K562 (cell line): Measurements from ENCODE around the gene SLC20A1. TPM values are rescaled to one million over a fixed set of nuclear protein-coding genes. Genes with fewer than 3 reads are reported as not detected.

ENCODE experiments used
- C11orf30 ChIP-seq: fragments of 450-650 bp; IDR thresholded peaks from 2 replicates; pipeline ENCODE4 v1.6.1; 2016; ENCODE audit warnings: low read depth, mild to moderate bottlenecking
- CEBPZ ChIP-seq: fragments of 150-350 bp; IDR thresholded peaks from 2 replicates; pipeline ENCODE4 v1.6.1; 2014; ENCODE audit warnings: low read depth, mild to moderate bottlenecking, low read length, borderline replicate concordance
- E2F4 ChIP-seq: sonication (generic); formaldehyde crosslinking; IDR thresholded peaks from 2 replicates; pipeline ENCODE4 v1.8.0; 2022; ENCODE audit warnings: mild to moderate bottlenecking, low read depth, missing genetic modification reagents
- ELF2 ChIP-seq: fragments of 250-450 bp; sonication (Bioruptor Pico); IDR thresholded peaks from 2 replicates; pipeline ENCODE4 v1.5.0; 2021; ENCODE audit warnings: mild to moderate bottlenecking
- FOXJ3 ChIP-seq: sonication (generic); formaldehyde crosslinking; IDR thresholded peaks from 2 replicates; pipeline ENCODE4 v1.4.0; 2020; ENCODE audit warnings: mild to moderate bottlenecking, missing genetic modification reagents
- FOXP1 ChIP-seq: sonication (generic); formaldehyde crosslinking; IDR thresholded peaks from 2 replicates; pipeline ENCODE4 v1.8.0; 2022; ENCODE audit warnings: mild to moderate bottlenecking, missing genetic modification reagents
- HCFC1 ChIP-seq: IDR thresholded peaks from 2 replicates; pipeline ENCODE4 v1.6.1; 2012; ENCODE audit warnings: low read depth, low read length, improper control_type of control experiment
- HDAC2 ChIP-seq: fragments of 450-650 bp; IDR thresholded peaks from 2 replicates; pipeline ENCODE4 v1.6.1; 2016; ENCODE audit warnings: mild to moderate bottlenecking
- IRF1 ChIP-seq: sonication (generic); formaldehyde crosslinking; IDR thresholded peaks from 2 replicates; pipeline ENCODE4 v1.8.0; 2022; ENCODE audit warnings: missing genetic modification reagents, mild to moderate bottlenecking, borderline replicate concordance
- KAT8 ChIP-seq: fragments of 450-650 bp; IDR thresholded peaks from 2 replicates; pipeline ENCODE4 v1.6.1; 2016; ENCODE audit warnings: low read depth, mild to moderate bottlenecking
- KLF1 ChIP-seq: fragments of 450-650 bp; IDR thresholded peaks from 2 replicates; pipeline ENCODE4 v1.6.1; 2016; ENCODE audit warnings: missing genetic modification characterization, missing compliant biosample characterization
- L3MBTL2 ChIP-seq: fragments of 450-650 bp; IDR thresholded peaks from 2 replicates; pipeline ENCODE4 v1.6.1; 2016; ENCODE audit warnings: mild to moderate bottlenecking, moderate library complexity
- MAX ChIP-seq: sonication (generic); formaldehyde crosslinking; IDR thresholded peaks from 2 replicates; pipeline ENCODE4 v1.9.0; 2022; ENCODE audit warnings: mild to moderate bottlenecking, missing genetic modification reagents
- PPARD ChIP-seq: fragments of 250-450 bp; sonication (Bioruptor Pico); IDR thresholded peaks from 2 replicates; pipeline ENCODE4 v1.8.0; 2022; ENCODE audit warnings: inconsistent platforms, mild to moderate bottlenecking, moderate library complexity
- PTTG1 ChIP-seq: fragments of 450-650 bp; IDR thresholded peaks from 2 replicates; pipeline ENCODE4 v1.6.1; 2016; ENCODE audit warnings: low read depth, mild to moderate bottlenecking, missing genetic modification characterization, missing compliant biosample characterization
- RNF2 ChIP-seq: sonication (generic); IDR thresholded peaks from 2 replicates; pipeline ENCODE4 v1.6.1; 2016
- SMC3 ChIP-seq: conservative IDR thresholded peaks from 2 replicates; pipeline ENCODE4 v1.6.1; 2011; ENCODE audit warnings: low read depth, low read length, improper control_type of control experiment; ENCODE audit not compliant: insufficient read depth
- TCF15 ChIP-seq: fragments of 250-450 bp; sonication (Bioruptor Pico); IDR thresholded peaks from 2 replicates; pipeline ENCODE4 v1.8.0; 2022; ENCODE audit warnings: moderate library complexity, mild to moderate bottlenecking, inconsistent platforms
- THRAP3 ChIP-seq: fragments of 450-650 bp; IDR thresholded peaks from 2 replicates; pipeline ENCODE4 v1.6.1; 2016; ENCODE audit warnings: mild to moderate bottlenecking, inconsistent platforms, borderline replicate concordance
- ZKSCAN1 ChIP-seq: fragments of 150-350 bp; IDR thresholded peaks from 2 replicates; pipeline ENCODE4 v1.6.1; 2016; ENCODE audit warnings: low read depth, low read length
- ZNF311 ChIP-seq: fragments of 250-450 bp; sonication (Bioruptor Pico); IDR thresholded peaks from 2 replicates; pipeline ENCODE4 v1.4.0; 2020; ENCODE audit warnings: mild to moderate bottlenecking, moderate library complexity
- ZNF347 ChIP-seq: fragments of 450-650 bp; formaldehyde crosslinking; IDR thresholded peaks from 2 replicates; pipeline ENCODE4 v1.4.0; 2020; ENCODE audit warnings: low read depth, mild to moderate bottlenecking, moderate library complexity
- ZNF778 ChIP-seq: fragments of 450-650 bp; formaldehyde crosslinking; IDR thresholded peaks from 2 replicates; pipeline ENCODE4 v1.4.0; 2020; ENCODE audit warnings: mild to moderate bottlenecking, moderate library complexity
- polyA plus RNA-seq, 8 experiments: library from polyadenylated mRNA; depleted of rRNA in 4 of 8; stranded (reverse) in 5 of 8; unstranded in 3 of 8; fragments of >200 nt; fragmentation: Nextera tagmentation in 2 of 8; fragmentation: Illumina TruSeq in 1 of 8; extraction: Ambion mirVana in 2 of 8; extraction: Trizol in 1 of 8; gene quantifications; 2 replicates each; pipeline versions ENCODE4 v1.2.1 to v1.2.3, GENCODE V29; 2011 to 2014; ENCODE audit warnings: inconsistent platforms in 1 of 8, missing spikeins in 1 of 8
- total RNA-seq, 7 experiments: library from RNA; depleted of rRNA in 6 of 7; stranded (reverse); fragments of >200 nt in 6 of 7; fragmentation: Illumina TruSeq in 2 of 7; extraction: Trizol in 2 of 7; gene quantifications; 2 replicates each; pipeline versions ENCODE4 v1.2.1 to v1.2.3, GENCODE V29; 2011 to 2021; ENCODE audit warnings: low replicate concordance in 1 of 7

Gene SLC20A1
- total and polyA plus RNA-seq, 9 of the 15 experiments (the other 6 are each of a cell fraction or from before 2014, with no cell fraction given), result 53.8 to 150 (median 74.7) TPM

GRCh38 chr2:112712903-112713584, 67.3 kb downstream of the SLC20A1 start (continued):
- TF ChIP-seq IRF1 (CRISPR knock-in tag) (no peak), PTTG1 (tag) (no peak), KAT8 (no peak), ZNF311 (no peak), MAX (CRISPR knock-in tag) (peak; percentile 74), C11orf30 (no peak), KLF1 (tag) (no peak), THRAP3 (no peak), PPARD (CRISPR knock-in tag) (no peak), ELF2 (no peak), CEBPZ (no peak), E2F4 (CRISPR knock-in tag) (no peak), FOXP1 (CRISPR knock-in tag) (0 out of 2 replicates have a peak, but pooled peaks have one; percentile 35), ZNF778 (no peak), FOXJ3 (CRISPR knock-in tag) (no peak), RNF2 (no peak), L3MBTL2 (peak; percentile 44; the same call in 1 of the 2 replicates), SMC3 (0 out of 2 replicates have a peak, but pooled peaks have one; percentile 7), ZKSCAN1 (0 out of 2 replicates have a peak, but pooled peaks have one; percentile 25), HCFC1 (no peak), ZNF347 (CRISPR knock-in tag) (no peak), TCF15 (CRISPR knock-in tag) (no peak), HDAC2 (0 out of 2 replicates have a peak, but pooled peaks have one; percentile 36)
